Subcutaneous abdominal adipose tissue (tissue), 5 donors: ENCODE measurements around the gene WEE1.

ENCODE experiments used
- H3K27ac ChIP-seq: one replicate; pipeline ENCODE4 v1.7.0; 2013; ENCODE audit warnings: low read depth, mild to moderate bottlenecking, inconsistent platforms, low read length, moderate library complexity
- H3K27me3 ChIP-seq, 5 donors: one replicate each; pipeline ENCODE4 v1.7.0; 2013; ENCODE audit warnings: low read length in 5 of 5, inconsistent platforms in 1 of 5; ENCODE audit not compliant: control insufficient read depth in 5 of 5, insufficient read depth in 4 of 5
- H3K36me3 ChIP-seq, 5 donors: one replicate each; pipeline ENCODE4 v1.7.0; 2013; ENCODE audit warnings: low read length in 5 of 5; ENCODE audit not compliant: control insufficient read depth in 5 of 5, insufficient read depth in 5 of 5
- H3K4me1 ChIP-seq, 5 donors: one replicate each; pipeline ENCODE4 v1.7.0; 2013; ENCODE audit warnings: low read length in 5 of 5, mild to moderate bottlenecking in 3 of 5, moderate library complexity in 1 of 5; ENCODE audit not compliant: control insufficient read depth in 5 of 5, insufficient read depth in 5 of 5
- H3K4me3 ChIP-seq, 5 donors: one replicate each; pipeline ENCODE4 v1.7.0; 2013; ENCODE audit warnings: low read length in 5 of 5, low read depth in 1 of 5
- H3K9ac ChIP-seq, 5 donors: one replicate each; pipeline ENCODE4 v1.7.0; 2013; ENCODE audit warnings: low read length in 5 of 5, mild to moderate bottlenecking in 4 of 5, moderate library complexity in 3 of 5
- H3K9me3 ChIP-seq, 5 donors: one replicate each; pipeline ENCODE4 v1.7.0; 2013; ENCODE audit warnings: low read length in 5 of 5; ENCODE audit not compliant: control insufficient read depth in 5 of 5
- donor health status: healthy.
- donor health status: healthy.
- donor health status: healthy.
- donor health status: healthy.
- donor health status: healthy.

Gene WEE1

GRCh38 chr11:9633679-9634078 is 60.2 kb downstream of the WEE1 start:
- H3K9ac ChIP-seq, result no peak overlapping the region
- H3K9me3 ChIP-seq, result no peaks in the 10 kb centered on the region
- peaks cover 0 to 8% (median 3%) of the 10 kb centered on the region in 5 donors for H3K4me1 ChIP-seq
- H3K4me3 ChIP-seq, result no peak overlapping the region
- H3K36me3 ChIP-seq, result no peaks in the 10 kb centered on the region
- no peaks in the 10 kb centered on the region for H3K27me3 ChIP-seq
- no peak overlapping the region for H3K27ac ChIP-seq

- Histone ChIP-seq H3K4me3 (no peak overlapping the region), H3K27ac (no peak overlapping the region), H3K4me1 (peaks cover 2 to 21% (median 10%) of the 10 kb centered on the region in 5 donors), H3K27me3 (no peaks in the 10 kb centered on the region), H3K9ac (no peak overlapping the region), H3K9me3 (no peaks in the 10 kb centered on the region), H3K36me3 (no peaks in the 10 kb centered on the region)
Measured at GRCh38 chr11:9636691-9637090, 63.2 kb downstream of the WEE1 start.

- no peak overlapping the region for H3K27ac ChIP-seq
- H3K9ac ChIP-seq, result no peak overlapping the region
- H3K9me3 ChIP-seq, result no peaks in the 10 kb centered on the region
Measured at GRCh38 chr11:9639099-9639498, 65.6 kb downstream of the WEE1 start.

More at GRCh38 chr11:9639099-9639498, 65.6 kb downstream of the WEE1 start:
- H3K4me3 ChIP-seq, result no peak overlapping the region
- H3K4me1 ChIP-seq, result peaks cover 2 to 22% (median 10%) of the 10 kb centered on the region in 5 donors
- H3K36me3 ChIP-seq, result no peaks in the 10 kb centered on the region
- no peaks in the 10 kb centered on the region for H3K27me3 ChIP-seq
